H1 (cell line): Measurements from ENCODE around the gene WDFY4. TPM values are rescaled to one million over a fixed set of nuclear protein-coding genes. Genes with fewer than 3 reads are reported as not detected.
A peak's percentile ranks its signal among the peaks of the same experiment; 100 is the strongest.

Source experiments
- CTCF ChIA-PET: fragments of 300-600 bp; sonication (Branson Sonifier 250); formaldehyde crosslinking; loops from one replicate; lab custom pipeline; 2021; ENCODE audit not compliant: partially characterized antibody; lab: Charles Lee
- POLR2A ChIA-PET: fragments of 300-600 bp; sonication (Branson Sonifier 250); formaldehyde crosslinking; loops from one replicate; lab custom pipeline; 2021; ENCODE audit warnings: inconsistent platforms; ENCODE audit not compliant: partially characterized antibody; lab: Charles Lee
- DNase-seq, 2 experiments: peaks; one replicate each; pipeline versions ENCODE4 v3.0.0 to v3.0.0-alpha.2; 2010 to 2022; ENCODE audit warnings: low spot score in 2 of 2, low read depth in 1 of 2, mixed read lengths in 1 of 2
- FAIRE-seq: peaks from 2 replicates; lab custom pipeline; 2011; peaks lifted over from hg19 to GRCh38; lab: Jason Lieb, UNC
- H2AFZ ChIP-seq: 2 replicates; pipeline ENCODE4 v1.8.1; 2012; ENCODE audit warnings: low read length, inconsistent platforms
- H2AK5ac ChIP-seq: 2 replicates; pipeline ENCODE4 v1.6.1; 2013; ENCODE audit warnings: low read depth, low read length
- H2BK120ac ChIP-seq: replicated peaks from 2 replicates; pipeline ENCODE3; 2013; ENCODE audit warnings: low read depth, low read length, inconsistent platforms
- H2BK12ac ChIP-seq: 2 replicates; pipeline ENCODE4 v1.6.1; 2013; ENCODE audit warnings: low read depth, low read length
- H2BK15ac ChIP-seq: 2 replicates; pipeline ENCODE4 v1.6.1; 2013; ENCODE audit warnings: low read length
- H2BK20ac ChIP-seq: 2 replicates; pipeline ENCODE4 v1.6.1; 2013; ENCODE audit warnings: low read length
- H2BK5ac ChIP-seq: 2 replicates; pipeline ENCODE4 v1.6.1; 2013; ENCODE audit warnings: low read depth, low read length
- H3K14ac ChIP-seq: 2 replicates; pipeline ENCODE4 v1.6.1; 2013; ENCODE audit warnings: inconsistent platforms; ENCODE audit not compliant: insufficient read length
- H3K18ac ChIP-seq: 2 replicates; pipeline ENCODE4 v1.6.1; 2013; ENCODE audit warnings: low read length; ENCODE audit errors: extremely low read depth
- H3K23ac ChIP-seq: 2 replicates; pipeline ENCODE4 v1.6.1; 2013; ENCODE audit warnings: inconsistent platforms; ENCODE audit not compliant: insufficient read length
- H3K23me2 ChIP-seq: 2 replicates; pipeline ENCODE4 v1.6.1; 2013; ENCODE audit warnings: low read depth, low read length
- H3K27ac ChIP-seq: 2 replicates; pipeline ENCODE4 v1.6.1; 2011; ENCODE audit warnings: low read depth, low read length, inconsistent platforms
- H3K27me3 ChIP-seq, 4 experiments: replicated peaks in 1 of 4; 1 replicate in 1 of 4; 2 replicates in 3 of 4; pipeline versions ENCODE4 v1.6.1 to v1.8.1; 2011 to 2013; ENCODE audit warnings: low read length in 3 of 4, mild to moderate bottlenecking in 3 of 4, inconsistent platforms in 2 of 4, mixed read lengths in 2 of 4, moderate library complexity in 1 of 4; ENCODE audit not compliant: control insufficient read depth in 3 of 4, insufficient read depth in 3 of 4; ENCODE audit errors: extremely low read depth in 1 of 4
- H3K36me3 ChIP-seq, 4 experiments: 2 replicates each; pipeline versions ENCODE4 v1.6.1 to v1.8.1; 2011 to 2013; ENCODE audit warnings: mild to moderate bottlenecking in 4 of 4, low read length in 3 of 4, moderate library complexity in 2 of 4, control low read depth in 1 of 4, inconsistent platforms in 1 of 4; ENCODE audit not compliant: insufficient read depth in 4 of 4, control insufficient read depth in 2 of 4
- H3K4ac ChIP-seq: replicated peaks from 2 replicates; pipeline ENCODE3; 2013; ENCODE audit warnings: low read length, low read depth, mixed read lengths, inconsistent platforms; ENCODE audit not compliant: insufficient read length
- H3K4me1 ChIP-seq, 4 experiments: replicated peaks in 1 of 4; 1 replicate in 1 of 4; 2 replicates in 3 of 4; pipeline versions ENCODE4 v1.6.1 to v1.8.1; 2011 to 2013; ENCODE audit warnings: low read length in 3 of 4, inconsistent platforms in 2 of 4, mixed read lengths in 1 of 4; ENCODE audit not compliant: insufficient read depth in 4 of 4, control insufficient read depth in 3 of 4
- H3K4me2 ChIP-seq, 2 experiments: 2 replicates each; pipeline versions ENCODE4 v1.6.1 to v1.8.1; 2011 to 2013; ENCODE audit warnings: low read depth in 2 of 2, low read length in 2 of 2, control low read depth in 1 of 2, inconsistent platforms in 1 of 2, mild to moderate bottlenecking in 1 of 2; ENCODE audit not compliant: insufficient read depth in 1 of 2
- H3K4me3 ChIP-seq, 4 experiments: fragments of 200-600, 300-600 bp in 1 of 4; sonication (generic), shearing (Covaris generic), sonication (Bioruptor Twin) in 1 of 4; 2 replicates each; pipeline versions ENCODE4 v1.5.1 to v1.8.1; 2011 to 2016; ENCODE audit warnings: low read length in 4 of 4, low read depth in 3 of 4, control low read depth in 2 of 4, inconsistent platforms in 2 of 4, mild to moderate bottlenecking in 2 of 4, mixed read lengths in 1 of 4, moderate library complexity in 1 of 4; ENCODE audit not compliant: insufficient read depth in 2 of 4; ENCODE audit errors: extremely low read depth in 1 of 4
- H3K56ac ChIP-seq: replicated peaks from 2 replicates; pipeline ENCODE3; 2013; ENCODE audit warnings: low read depth, mild to moderate bottlenecking, mixed read lengths, low read length, inconsistent platforms; ENCODE audit not compliant: insufficient read length
- H3K79me1 ChIP-seq: 2 replicates; pipeline ENCODE4 v1.6.1; 2013; ENCODE audit warnings: low read depth, low read length, control low read depth
- H3K79me2 ChIP-seq, 2 experiments: 2 replicates each; pipeline versions ENCODE4 v1.6.1 to v1.8.1; 2012 to 2013; ENCODE audit warnings: low read length in 2 of 2, mild to moderate bottlenecking in 2 of 2, inconsistent platforms in 1 of 2; ENCODE audit not compliant: insufficient read depth in 2 of 2, control insufficient read depth in 1 of 2
- H3K9ac ChIP-seq, 4 experiments: replicated peaks in 1 of 4; 1 replicate in 1 of 4; 2 replicates in 3 of 4; pipeline versions ENCODE4 v1.6.1 to v1.8.1; 2011 to 2013; ENCODE audit warnings: low read depth in 3 of 4, low read length in 3 of 4, control low read depth in 2 of 4, mild to moderate bottlenecking in 2 of 4, moderate library complexity in 2 of 4, inconsistent platforms in 1 of 4; ENCODE audit errors: extremely low read depth in 1 of 4
- H3K9me3 ChIP-seq, 2 experiments: 2 replicates each; pipeline versions ENCODE4 v1.6.1 to v1.8.1; 2012 to 2013; ENCODE audit warnings: mild to moderate bottlenecking in 2 of 2, moderate library complexity in 2 of 2, control low read depth in 1 of 2, inconsistent platforms in 1 of 2, low read depth in 1 of 2, low read length in 1 of 2, mixed read lengths in 1 of 2; ENCODE audit not compliant: insufficient read depth in 2 of 2
- H4K20me1 ChIP-seq, 2 experiments: replicated peaks in 1 of 2; 2 replicates each; pipeline versions ENCODE3 to v1.8.1; 2011 to 2013; ENCODE audit warnings: inconsistent platforms in 2 of 2, low read length in 2 of 2, mild to moderate bottlenecking in 1 of 2; ENCODE audit not compliant: insufficient read depth in 2 of 2, control insufficient read depth in 1 of 2
- H4K5ac ChIP-seq: 2 replicates; pipeline ENCODE4 v1.6.1; 2013; ENCODE audit warnings: low read length, low read depth, mixed read lengths, inconsistent platforms; ENCODE audit not compliant: insufficient read length
- H4K8ac ChIP-seq: 2 replicates; pipeline ENCODE4 v1.8.0; 2013; ENCODE audit warnings: mild to moderate bottlenecking, moderate library complexity, low read length, inconsistent platforms; ENCODE audit not compliant: insufficient read depth; ENCODE audit errors: extremely low read depth
- H4K91ac ChIP-seq: replicated peaks from 2 replicates; pipeline ENCODE3; 2013; ENCODE audit warnings: low read length, mixed read lengths, inconsistent platforms; ENCODE audit not compliant: insufficient read length
- JUND ChIP-seq: IDR thresholded peaks from 2 replicates; pipeline ENCODE4 v1.6.1; 2011; ENCODE audit warnings: mild to moderate bottlenecking, improper control_type of control experiment, low read length
- RAD21 ChIP-seq, 2 experiments: IDR thresholded peaks in 1 of 2; conservative IDR thresholded peaks in 1 of 2; 2 replicates each; pipeline ENCODE4 v1.6.1; 2011; ENCODE audit warnings: low read depth in 2 of 2, low read length in 2 of 2, improper control_type of control experiment in 1 of 2, inconsistent platforms in 1 of 2, mild to moderate bottlenecking in 1 of 2, moderate library complexity in 1 of 2
- SUZ12 ChIP-seq: fragments of 200-600 bp; sonication (generic); IDR thresholded peaks from 2 replicates; pipeline ENCODE4 v1.6.1; 2012; ENCODE audit warnings: mild to moderate bottlenecking, inconsistent platforms, low read length, moderate library complexity, mixed read lengths
- WGBS, 2 experiments: shearing (Covaris generic) in 1 of 2; methylation state at CpG; one replicate each; pipeline versions ENCODE4 v1.1.6 to v1.1.7; 2013 to 2015; ENCODE audit warnings: low lambda C conversion rate in 2 of 2, mixed read lengths in 2 of 2, inconsistent platforms in 1 of 2, low coverage in 1 of 2, missing lambda C conversion rate in 1 of 2; ENCODE audit not compliant: insufficient replicate concordance in 2 of 2, insufficient coverage in 1 of 2, insufficient read length in 1 of 2; ENCODE audit errors: extremely low coverage in 1 of 2, missing lambda C conversion rate in 1 of 2; 5-methylcytosine and 5-hydroxymethylcytosine counted together
- polyA plus RNA-seq, 7 experiments: library from polyadenylated mRNA; depleted of rRNA in 3 of 7; stranded (reverse) in 5 of 7; unstranded in 2 of 7; fragments of >200 nt in 5 of 7; fragments of 200-250 nt in 2 of 7; gene quantifications; 1 replicate in 5 of 7; 2 replicates in 1 of 7; 4 replicates in 1 of 7; pipeline versions ENCODE4 v1.2.1 to v1.2.3, GENCODE V29; 2011 to 2013; ENCODE audit warnings: missing spikeins in 2 of 7, mixed read lengths in 2 of 7
- total RNA-seq: library from RNA; stranded (reverse); fragmentation: NEBNext Ultra II Directional; extraction: Animal tissue kit (Norgen Biotek cat#: 25700); gene quantifications from 2 replicates; pipeline ENCODE4 v1.2.1, GENCODE V29; 2021

WDFY4 gene
- total and polyA plus RNA-seq, 2 of the 8 experiments (the other 6 are each of a cell fraction or from before 2014, with no cell fraction given): not detected

DNA sequence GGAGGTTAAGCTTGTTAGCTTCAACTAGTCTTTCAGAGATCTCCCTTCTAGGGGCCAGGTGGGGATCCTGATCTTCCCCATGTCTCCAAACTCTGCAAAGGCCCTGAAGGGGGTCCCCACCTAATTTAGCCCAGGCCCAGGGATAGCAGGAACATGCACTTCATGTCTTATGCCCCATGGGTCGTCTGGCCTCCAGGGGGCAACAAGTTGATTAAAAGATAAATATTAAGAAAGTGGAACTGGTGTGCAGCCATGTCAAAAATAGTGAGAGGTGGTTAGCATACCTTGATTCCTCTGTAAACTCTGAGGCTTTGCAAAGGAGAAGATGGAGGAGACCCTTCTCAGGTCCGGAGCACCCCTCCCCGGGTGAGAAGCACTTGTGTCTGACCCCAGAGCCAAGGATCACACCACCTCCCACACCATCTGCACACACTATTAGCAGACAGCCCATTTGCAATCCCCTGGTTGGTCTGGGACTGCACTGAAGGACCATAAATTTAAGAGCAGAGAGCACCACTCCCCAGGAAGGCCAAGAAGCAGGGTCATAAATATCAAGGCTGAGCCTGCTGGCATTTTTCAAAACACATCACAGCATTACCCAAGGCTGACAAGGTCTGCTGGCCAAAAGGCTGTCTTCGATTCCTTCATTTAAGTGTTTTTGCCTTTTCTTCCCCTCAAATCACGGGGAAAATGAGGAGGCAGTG is 299.1 kb downstream of the WDFY4 start:
- H2BK5ac ChIP-seq: no peak overlapping the region
- H4K5ac ChIP-seq: no peak overlapping the region
- H3K23me2 ChIP-seq: peaks cover 2% of the 10 kb centered on the region; the same call in 1 of the 2 replicates
- H2AFZ ChIP-seq: no peak overlapping the region
- no peak overlapping the region for H2BK15ac ChIP-seq
- no peak overlapping the region for H2AK5ac ChIP-seq
- no peak overlapping the region for H3K4me2 ChIP-seq
- no peak overlapping the region for H4K8ac ChIP-seq
- no peak overlapping the region for H3K56ac ChIP-seq
- TF ChIP-seq RAD21 (IDR thresholded peaks at IDR 0.05 in 1 of 2, conservative IDR thresholded peaks at IDR 0.05 in 1 of 2; ENCODE audit: low read depth in 2 of 2, low read length in 2 of 2) (0 out of 4 replicates have a peak, but pooled peaks of 1 of the 2 experiments have one; percentile 1), JUND (no peak), SUZ12 (no peak)
- FAIRE-seq: no peak
- no peaks in the 10 kb centered on the region for H3K27me3 ChIP-seq
- H3K14ac ChIP-seq: no peak overlapping the region
- no peak overlapping the region for H3K18ac ChIP-seq
- no peak for DNase-seq
- no peak overlapping the region for H3K4ac ChIP-seq
- H3K79me1 ChIP-seq: no peaks in the 10 kb centered on the region
- 94% methylated on average over 5 of the region's 5 CpGs; no CpG with 5 or more reads in 1 of the 2 experiments for WGBS, 2 experiments
- ChIA-PET CTCF (interaction anchor here (0.8 to 2.9 kb wide), 4 partner anchors 178 to 326 kb away, joined by 3 to 17 read pairs (median 7); no protein-coding TSS in a partner anchor), POLR2A (no interaction called here)
- H2BK120ac ChIP-seq: no peak overlapping the region
- H3K4me3 ChIP-seq: no peak overlapping the region
- H3K79me2 ChIP-seq: no peaks in the 10 kb centered on the region
- H3K36me3 ChIP-seq: no peaks in the 10 kb centered on the region
- H3K9ac ChIP-seq: no peak overlapping the region
- H4K91ac ChIP-seq: no peak overlapping the region
- no peaks in the 10 kb centered on the region for H4K20me1 ChIP-seq
- no peak overlapping the region for H2BK20ac ChIP-seq
- H3K9me3 ChIP-seq: no peaks in the 10 kb centered on the region
- H3K27ac ChIP-seq: no peak overlapping the region
- H3K4me1 ChIP-seq: no peaks in the 10 kb centered on the region
- H3K23ac ChIP-seq: no peak overlapping the region
- H2BK12ac ChIP-seq: no peak overlapping the region
